NCI-H226 (cell line): ENCODE measurements around the gene ANKS1A.
"Not testable (repeated sequence)": the region's sequence is repeated elsewhere in the genome, so short reads cannot be mapped to it uniquely, and the experiment has no call there.

Experiments used
- DNase-seq: peaks from one replicate; pipeline ENCODE4 v3.0.0-alpha.2; 2015

ANKS1A gene

GRCh38 chr6:34999153-34999552 lies 110.1 kb downstream of the ANKS1A start:
- not testable (repeated sequence) for DNase-seq

DNA sequence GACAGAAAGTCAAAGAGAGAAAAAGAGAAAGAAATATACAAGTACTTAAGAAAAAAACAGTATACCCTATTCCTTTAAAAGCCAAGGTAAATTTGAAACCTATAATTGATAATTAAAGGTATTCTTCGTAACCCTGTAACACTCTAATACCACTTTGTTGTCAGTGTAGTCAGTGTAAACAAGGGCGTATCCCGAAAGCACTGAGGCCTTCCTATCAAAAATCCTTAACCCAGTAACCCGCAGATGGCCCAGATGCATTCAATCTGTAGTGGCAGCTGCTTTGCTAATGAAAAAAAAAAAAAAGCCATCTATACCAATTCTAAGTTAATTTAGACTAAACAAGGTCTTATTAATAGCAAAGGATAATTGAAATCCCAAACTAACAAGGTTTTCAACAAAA lies 110.9 kb downstream of the ANKS1A start:
- not testable (repeated sequence) for DNase-seq

DNA sequence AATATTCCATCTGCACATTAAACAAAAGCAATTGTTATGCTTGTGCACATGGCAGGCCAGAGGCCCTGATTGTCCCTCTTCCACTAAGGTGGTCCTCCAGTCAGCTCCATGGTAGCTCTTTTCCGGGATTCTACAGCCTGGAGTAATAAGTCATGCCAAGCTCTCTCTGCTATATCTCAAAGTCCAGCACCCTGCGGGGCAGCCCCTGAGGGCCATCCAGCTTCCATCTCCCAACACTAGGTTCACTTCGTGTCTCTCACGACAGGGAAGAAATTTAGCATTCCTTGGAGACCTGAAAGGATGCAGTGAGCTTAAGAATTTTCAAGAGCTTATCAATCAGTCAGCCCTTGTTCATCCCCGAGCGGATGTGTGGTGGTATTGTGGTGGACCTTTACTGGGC lies 112.3 kb downstream of the ANKS1A start:
- not testable (repeated sequence) for DNase-seq

- not testable (repeated sequence) for DNase-seq
Observed at GRCh38 chr6:35003886-35004530, 115.0 kb downstream of the ANKS1A start.

- DNase-seq = no peak
Observed at GRCh38 chr6:35007016-35007415, 118.0 kb downstream of the ANKS1A start.

GRCh38 chr6:35008858-35009257 lies 119.8 kb downstream of the ANKS1A start:
- no peak for DNase-seq

DNA sequence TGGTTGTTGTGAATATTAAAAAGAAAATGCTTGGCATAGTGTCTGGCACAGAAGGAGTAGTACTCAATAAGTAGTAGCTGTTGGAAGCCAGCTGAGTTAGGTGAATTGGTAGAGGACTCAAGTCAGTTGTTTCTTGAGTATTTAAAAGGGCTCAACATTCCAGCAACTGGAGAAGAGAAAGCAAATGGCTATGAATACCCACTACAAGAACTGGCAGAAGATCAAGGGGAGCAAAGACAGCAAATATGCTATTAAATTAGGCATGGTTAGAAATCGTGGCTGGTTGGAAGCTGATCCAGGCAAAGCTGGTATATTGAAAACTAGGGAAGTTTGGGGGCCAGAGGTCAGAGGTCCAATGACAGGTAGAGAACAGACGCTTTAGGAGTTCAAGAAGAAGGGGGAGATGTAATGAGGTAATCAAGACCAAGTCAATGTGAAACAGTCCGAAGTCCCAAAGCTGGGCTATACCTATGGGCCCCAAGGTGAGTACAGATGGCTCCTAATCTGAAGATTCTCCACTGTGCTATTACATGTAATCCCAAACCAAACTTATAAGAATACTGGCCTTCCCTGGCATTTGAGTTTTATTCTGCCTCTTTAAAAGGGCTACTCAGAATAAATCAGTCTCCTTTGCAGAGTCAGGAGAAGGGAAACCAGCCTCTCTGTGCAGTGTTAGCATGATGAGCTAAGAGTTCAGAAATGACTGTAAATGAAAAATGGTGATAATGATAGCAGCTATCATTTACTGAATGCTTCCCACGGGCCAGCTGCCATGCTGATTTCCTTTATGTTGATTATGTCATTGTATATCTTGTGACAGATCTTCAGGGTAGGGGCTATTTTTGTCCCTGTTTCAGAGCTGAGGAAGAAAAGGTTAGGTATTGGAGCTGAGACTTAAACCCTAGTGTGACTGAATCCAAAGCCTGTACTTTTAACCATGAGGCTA lies 122.3 kb downstream of the ANKS1A start:
- no peak for DNase-seq

DNA sequence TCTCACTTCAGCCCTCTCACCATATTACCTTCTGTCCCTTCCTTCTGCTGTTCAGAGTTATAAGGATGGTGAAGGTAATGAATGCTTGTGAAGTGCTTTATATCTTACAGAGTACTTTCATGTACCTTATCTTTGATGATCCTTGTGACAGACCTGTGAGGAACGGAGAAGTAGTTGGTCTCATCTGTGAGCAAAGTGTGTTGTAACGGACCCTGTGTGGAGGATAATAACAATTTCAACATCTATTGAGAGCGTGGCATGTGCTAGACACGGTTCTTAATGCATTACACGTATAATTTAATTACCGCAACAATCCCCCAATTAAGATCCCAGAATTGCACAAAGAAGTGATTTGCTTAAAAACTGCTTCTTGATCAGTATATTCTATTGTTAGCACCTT lies 124.6 kb downstream of the ANKS1A start:
- no peak for DNase-seq

GRCh38 chr6:35014341-35014740 lies 125.3 kb downstream of the ANKS1A start:
- no peak for DNase-seq

DNA sequence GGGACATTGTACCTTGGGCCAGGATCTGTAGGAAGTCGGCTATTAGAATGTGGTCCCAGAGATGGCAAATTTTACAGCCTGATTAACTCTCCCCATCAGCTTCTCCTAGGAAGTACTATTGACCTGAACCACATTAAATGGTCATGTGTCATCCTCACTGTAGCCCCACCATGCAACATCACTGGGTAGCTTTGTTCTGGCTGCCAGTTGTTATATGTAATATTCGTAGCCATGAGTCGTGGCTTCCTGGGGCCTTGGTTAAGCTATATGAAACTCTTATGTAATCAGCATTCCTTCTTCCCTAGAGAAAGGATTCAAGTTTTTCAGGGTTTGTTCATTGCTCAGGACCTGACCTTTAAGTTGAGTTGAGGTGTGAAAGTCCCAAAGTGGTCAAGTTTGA lies 125.7 kb downstream of the ANKS1A start:
- peak; percentile 73 for DNase-seq

DNA sequence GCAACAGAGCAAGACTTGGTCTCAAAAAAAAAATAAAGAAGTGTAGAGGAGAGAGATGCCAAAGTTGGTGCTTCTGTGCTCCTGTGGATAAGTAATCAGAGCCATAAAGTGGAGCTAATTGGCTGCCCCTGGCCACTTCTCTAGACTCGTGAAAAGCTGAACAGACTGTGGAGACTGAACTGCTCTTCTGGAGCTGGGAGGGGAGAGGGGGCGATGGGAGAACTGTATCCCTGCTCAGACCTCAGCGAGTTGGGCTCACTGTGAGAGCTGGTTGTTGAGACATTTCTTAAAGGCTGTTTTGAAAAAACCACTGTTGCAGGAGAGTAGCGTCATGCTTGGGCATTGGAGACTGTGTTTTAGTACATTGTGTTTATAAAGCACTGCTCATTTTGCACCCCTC lies 126.4 kb downstream of the ANKS1A start:
- DNase-seq = no peak

- DNase-seq = no peak
Observed at GRCh38 chr6:35015996-35016395, 126.9 kb downstream of the ANKS1A start.

DNA sequence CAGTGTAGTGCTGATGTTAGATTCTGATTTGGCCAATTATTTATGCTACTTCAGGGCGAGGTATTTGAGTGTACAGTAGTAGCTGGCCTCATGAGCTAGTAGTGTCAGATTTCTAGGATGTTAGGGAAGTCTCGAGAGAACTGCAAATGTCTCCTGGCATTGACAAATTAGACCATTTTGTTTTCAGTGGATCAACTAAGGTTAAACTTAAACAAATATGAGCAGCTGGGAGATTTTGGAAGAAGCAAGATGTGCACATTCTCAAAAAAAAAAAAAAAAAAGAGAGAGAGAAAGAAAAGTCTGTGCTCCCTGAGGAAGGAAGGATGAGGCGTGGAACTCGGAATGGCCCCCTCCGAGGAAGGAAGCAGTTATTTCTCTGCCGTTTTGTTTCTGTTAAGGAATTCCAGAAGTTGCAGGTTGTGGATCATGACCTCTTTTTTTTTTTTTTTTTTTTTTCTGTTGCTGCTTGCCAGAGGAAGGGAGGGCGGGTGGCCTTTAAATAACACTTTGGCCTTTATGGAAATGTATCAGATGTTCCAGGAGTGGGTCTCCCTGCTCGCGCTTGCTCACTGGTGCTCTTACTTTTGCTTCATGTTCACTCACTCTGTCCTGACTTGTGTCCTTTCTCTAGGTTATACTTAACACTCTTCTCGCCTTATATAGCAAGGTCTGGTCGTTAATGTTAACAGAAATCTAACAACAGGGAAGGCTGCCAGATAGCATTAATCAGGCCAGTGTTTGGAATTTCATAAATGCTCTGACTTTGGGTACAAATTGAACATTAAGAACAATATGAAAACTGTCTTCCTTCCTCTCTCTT lies 127.7 kb downstream of the ANKS1A start:
- no peak for DNase-seq

DNA sequence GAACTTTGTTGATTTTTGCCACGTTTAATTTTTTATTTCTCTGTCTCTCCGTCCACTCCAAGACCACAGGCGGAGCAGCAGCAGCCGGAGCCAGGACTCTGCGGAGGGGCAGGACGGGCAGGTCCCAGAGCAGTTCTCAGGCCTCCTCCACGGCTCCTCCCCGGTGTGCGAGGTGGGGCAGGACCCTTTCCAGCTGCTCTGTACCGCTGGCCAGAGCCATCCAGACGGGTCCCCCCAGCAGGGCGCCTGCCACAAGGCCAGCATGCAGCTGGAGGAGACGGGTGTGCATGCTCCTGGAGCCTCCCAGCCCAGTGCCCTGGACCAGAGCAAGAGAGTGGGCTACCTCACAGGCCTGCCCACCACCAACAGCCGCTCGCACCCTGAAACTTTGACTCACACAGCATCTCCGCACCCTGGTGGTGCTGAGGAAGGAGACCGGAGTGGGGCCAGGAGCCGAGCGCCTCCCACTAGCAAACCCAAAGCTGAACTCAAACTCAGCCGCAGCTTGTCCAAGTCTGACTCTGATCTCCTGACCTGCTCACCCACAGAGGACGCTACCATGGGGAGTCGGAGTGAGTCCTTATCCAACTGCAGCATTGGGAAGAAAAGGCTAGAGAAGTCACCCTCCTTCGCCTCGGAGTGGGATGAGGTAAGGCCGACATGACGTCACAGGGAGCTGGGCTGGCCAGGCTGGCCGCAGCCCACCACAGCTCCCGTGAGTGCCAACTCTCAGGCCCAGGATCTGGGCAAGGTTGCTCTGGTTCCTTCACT lies 128.5 kb downstream of the ANKS1A start:
- no peak for DNase-seq

GRCh38 chr6:35018182-35018519 lies 129.1 kb downstream of the ANKS1A start:
- DNase-seq = no peak

DNA sequence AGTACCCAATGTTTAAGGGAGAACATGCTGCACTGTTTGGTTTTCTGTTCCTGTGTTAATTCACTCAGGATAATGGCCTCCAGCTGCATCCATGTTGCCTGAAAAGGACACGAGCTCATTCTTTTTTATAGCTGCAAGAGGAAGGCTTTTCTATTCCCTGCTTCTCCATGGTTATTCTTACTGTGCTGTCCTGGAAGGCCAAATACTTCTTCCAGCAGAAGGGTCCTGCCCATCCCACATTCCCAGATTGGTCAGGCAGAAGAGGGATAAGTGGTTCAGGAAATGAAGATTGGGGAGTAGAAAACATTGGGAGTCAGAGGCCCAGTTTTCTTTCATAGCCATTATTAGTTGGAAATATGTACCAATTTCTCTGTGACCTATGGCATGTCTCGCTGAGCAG lies 129.7 kb downstream of the ANKS1A start:
- DNase-seq = no peak

- no peak for DNase-seq
Observed at GRCh38 chr6:35019171-35019570, 130.1 kb downstream of the ANKS1A start.

GRCh38 chr6:35019831-35020230 lies 130.8 kb downstream of the ANKS1A start:
- no peak for DNase-seq

- DNase-seq = no peak
Observed at GRCh38 chr6:35021004-35021403, 131.9 kb downstream of the ANKS1A start.

- no peak for DNase-seq
Observed at GRCh38 chr6:35023091-35024000, 134.3 kb downstream of the ANKS1A start.

- DNase-seq = peak; percentile 61
Observed at GRCh38 chr6:35024551-35025054, 135.5 kb downstream of the ANKS1A start.
